SK-N-SH (cell line): Measurements from ENCODE around the gene CDC23. TPM values are rescaled to one million over a fixed set of nuclear protein-coding genes. Genes with fewer than 3 reads are reported as not detected.

Source experiments
- CTCF ChIA-PET: fragments of 300-600, 350-600 bp; formaldehyde crosslinking; extraction: SDS; loops from one replicate; lab custom pipeline; 2021; lab: Yijun Ruan, JAX
- POLR2A ChIA-PET: fragments of 350-600 bp; sonication (Branson Sonifier 250); formaldehyde crosslinking; extraction: SDS; loops from one replicate; lab custom pipeline; 2020; ENCODE audit warnings: antibody characterized with exemption, inconsistent platforms; lab: Yijun Ruan, JAX
- DNase-seq: peaks from one replicate; pipeline ENCODE4 v3.0.0; 2012
- H2AFZ ChIP-seq: fragments of 200-600 bp; sonication (generic); 2 replicates; pipeline ENCODE4 v1.8.1; 2016; ENCODE audit warnings: antibody characterized with exemption, mild to moderate bottlenecking, low read depth
- H3F3A ChIP-seq: fragments of 200-600 bp; sonication (generic); replicated peaks from 2 replicates; pipeline ENCODE3; 2016; ENCODE audit warnings: antibody characterized with exemption, mild to moderate bottlenecking; ENCODE audit not compliant: insufficient read depth
- H3K27ac ChIP-seq, 2 experiments: fragments of 200-500 bp in 1 of 2; fragments of 200-600 bp in 1 of 2; sonication (Bioruptor generic) in 1 of 2; sonication (generic), shearing (Covaris generic) in 1 of 2; 2 replicates each; pipeline versions ENCODE4 v1.5.1 to v1.6.1; 2014 to 2016; ENCODE audit warnings: low read depth in 2 of 2, inconsistent platforms in 1 of 2, low read length in 1 of 2, mild to moderate bottlenecking in 1 of 2, mixed read lengths in 1 of 2
- H3K27me3 ChIP-seq: fragments of 200-600 bp; sonication (generic), shearing (Covaris generic); 2 replicates; pipeline ENCODE4 v1.6.1; 2016; ENCODE audit warnings: mixed run types; ENCODE audit not compliant: insufficient read depth
- H3K36me3 ChIP-seq, 2 experiments: fragments of 200-500 bp in 1 of 2; fragments of 200-600 bp in 1 of 2; sonication (Bioruptor generic) in 1 of 2; sonication (generic) in 1 of 2; replicated peaks in 1 of 2; 2 replicates each; pipeline versions ENCODE3 to v1.5.1; 2014 to 2016; ENCODE audit warnings: low read length in 1 of 2, mild to moderate bottlenecking in 1 of 2; ENCODE audit not compliant: insufficient read depth in 2 of 2, control insufficient read depth in 1 of 2
- H3K4me1 ChIP-seq, 2 experiments: fragments of 200-500 bp in 1 of 2; fragments of 200-600 bp in 1 of 2; sonication (Bioruptor generic) in 1 of 2; sonication (generic), shearing (Covaris generic) in 1 of 2; 2 replicates each; pipeline versions ENCODE4 v1.5.1 to v1.6.1; 2014 to 2016; ENCODE audit warnings: low read depth in 1 of 2, low read length in 1 of 2, mixed run types in 1 of 2; ENCODE audit not compliant: insufficient read depth in 2 of 2, control insufficient read depth in 1 of 2
- H3K4me2 ChIP-seq: fragments of 200-600 bp; sonication (generic), shearing (Covaris generic); 2 replicates; pipeline ENCODE4 v1.6.1; 2017; ENCODE audit warnings: mixed run types
- H3K4me3 ChIP-seq, 2 experiments: fragments of 200-500 bp in 1 of 2; fragments of 200-600 bp in 1 of 2; sonication (Bioruptor generic) in 1 of 2; sonication (generic), shearing (Covaris generic) in 1 of 2; 2 replicates each; pipeline versions ENCODE4 v1.5.1 to v1.8.1; 2014 to 2016; ENCODE audit warnings: low read depth in 2 of 2, inconsistent platforms in 1 of 2, low read length in 1 of 2, mild to moderate bottlenecking in 1 of 2, mixed read lengths in 1 of 2, moderate library complexity in 1 of 2
- H3K79me2 ChIP-seq: fragments of 200-600 bp; sonication (generic); 2 replicates; pipeline ENCODE4 v1.8.1; 2017; ENCODE audit warnings: mild to moderate bottlenecking; ENCODE audit not compliant: insufficient read depth
- H3K9ac ChIP-seq: fragments of 200-600 bp; sonication (generic); 2 replicates; pipeline ENCODE4 v1.6.1; 2017; ENCODE audit warnings: mixed run types
- H3K9me2 ChIP-seq: fragments of 200-600 bp; sonication (generic); 2 replicates; pipeline ENCODE4 v1.6.1; 2017; ENCODE audit warnings: mixed run types
- H3K9me3 ChIP-seq: fragments of 200-600 bp; sonication (generic); 2 replicates; pipeline ENCODE4 v1.6.1; 2017; ENCODE audit warnings: mixed run types, mild to moderate bottlenecking, moderate library complexity
- H4K20me1 ChIP-seq: fragments of 200-600 bp; sonication (generic); 2 replicates; pipeline ENCODE4 v1.6.1; 2017; ENCODE audit warnings: mild to moderate bottlenecking, mixed run types; ENCODE audit not compliant: insufficient read depth
- CHD2 ChIP-seq: fragments of 150-350 bp; IDR thresholded peaks from 2 replicates; pipeline ENCODE4 v1.6.1; 2018; ENCODE audit warnings: low read length; ENCODE audit not compliant: partially characterized antibody
- ELF1 ChIP-seq: IDR thresholded peaks from 2 replicates; pipeline ENCODE4 v1.4.0; 2012
- EP300 ChIP-seq, 2 experiments: IDR thresholded peaks; 2 replicates each; pipeline versions ENCODE4 v1.4.0 to v1.6.1; 2012; ENCODE audit warnings: borderline replicate concordance in 1 of 2, low read depth in 1 of 2, low read length in 1 of 2
- FOXM1 ChIP-seq: IDR thresholded peaks from 2 replicates; pipeline ENCODE4 v1.4.0; 2012; ENCODE audit warnings: low read depth, mild to moderate bottlenecking
- GABPA ChIP-seq: IDR thresholded peaks from 2 replicates; pipeline ENCODE4 v1.4.0; 2012; ENCODE audit warnings: low read depth, mild to moderate bottlenecking
- JUND ChIP-seq: IDR thresholded peaks from 2 replicates; pipeline ENCODE4 v1.4.0; 2012
- NFIC ChIP-seq: IDR thresholded peaks from 2 replicates; pipeline ENCODE4 v1.4.0; 2012; ENCODE audit warnings: borderline replicate concordance
- RCOR1 ChIP-seq: fragments of 150-350 bp; IDR thresholded peaks from 2 replicates; pipeline ENCODE4 v1.6.1; 2017; ENCODE audit warnings: antibody characterized with exemption, low read length
- SIN3A ChIP-seq: IDR thresholded peaks from 2 replicates; pipeline ENCODE4 v1.6.1; 2012; ENCODE audit warnings: low read depth, mild to moderate bottlenecking, low read length, moderate library complexity, borderline replicate concordance
- SMC3 ChIP-seq: IDR thresholded peaks from 2 replicates; pipeline ENCODE4 v1.6.1; 2012; ENCODE audit warnings: low read depth, low read length, improper control_type of control experiment
- TAF1 ChIP-seq: IDR thresholded peaks from 2 replicates; pipeline ENCODE4 v1.6.1; 2012; ENCODE audit warnings: low read depth, mild to moderate bottlenecking, low read length, moderate library complexity, borderline replicate concordance
- TEAD4 ChIP-seq: IDR thresholded peaks from 2 replicates; pipeline ENCODE4 v1.4.0; 2012; ENCODE audit warnings: mild to moderate bottlenecking, borderline replicate concordance; ENCODE audit not compliant: insufficient read depth
- USF1 ChIP-seq: IDR thresholded peaks from 2 replicates; pipeline ENCODE4 v1.4.0; 2012; ENCODE audit warnings: low read depth, borderline replicate concordance
- WGBS: methylation state at CpG from one replicate; pipeline ENCODE4 v1.1.6; 2017; ENCODE audit warnings: low lambda C conversion rate; 5-methylcytosine and 5-hydroxymethylcytosine counted together
- polyA plus RNA-seq, 3 experiments: library from polyadenylated mRNA; depleted of rRNA; stranded (reverse); fragments of >200 nt; gene quantifications; 2 replicates each; pipeline ENCODE4 v1.2.3, GENCODE V29; 2012
- TF ChIP-seq, protein P1 (sequence below): fragments of 150-350 bp; IDR thresholded peaks from 2 replicates; pipeline ENCODE4 v1.6.1; 2016; ENCODE audit warnings: mild to moderate bottlenecking, low read depth, low read length
- TF ChIP-seq, protein P2 (sequence below): IDR thresholded peaks from 2 replicates; pipeline ENCODE4 v1.4.0; 2012; ENCODE audit warnings: low read depth

CDC23 gene
- polyA plus RNA-seq, 1 of the 3 experiments (the other 2 are of a cell fraction) = 20.2 TPM

- Histone ChIP-seq H3K27me3 (no peaks in the 10 kb centered on the region), H3K79me2 (peaks cover 83% of the 10 kb centered on the region), H3K4me3 (peak overlapping the region; percentile 81 to 90), H4K20me1 (peaks cover 6% of the 10 kb centered on the region; the same call in 1 of the 2 replicates), H3K36me3 (peaks cover 20 to 40% of the 10 kb centered on the region in 2 experiments), H3F3A (peaks cover 9% of the 10 kb centered on the region), H3K4me2 (peak overlapping the region; percentile 95), H3K9ac (peak overlapping the region; percentile 94), H2AFZ (peak overlapping the region; percentile 94), H3K9me3 (no peaks in the 10 kb centered on the region), H3K9me2 (no peaks in the 10 kb centered on the region), H3K4me1 (peaks cover 0 to 13% of the 10 kb centered on the region in 2 experiments; a peak in 2 of 4 replicates), H3K27ac (peak overlapping the region; percentile 86 to 97)
- CTCF ChIA-PET = interaction anchor here (1.0 to 2.0 kb wide), 7 partner anchors 11 to 326 kb away, joined by 3 to 7 read pairs (median 4); no protein-coding TSS in a partner anchor
- DNase-seq = peak; percentile 55
- TF ChIP-seq TEAD4 (no peak), SIN3A (no peak), TAF1 (peak; percentile 15; the same call in 1 of the 2 replicates)
- TF ChIP-seq, protein P1, sequence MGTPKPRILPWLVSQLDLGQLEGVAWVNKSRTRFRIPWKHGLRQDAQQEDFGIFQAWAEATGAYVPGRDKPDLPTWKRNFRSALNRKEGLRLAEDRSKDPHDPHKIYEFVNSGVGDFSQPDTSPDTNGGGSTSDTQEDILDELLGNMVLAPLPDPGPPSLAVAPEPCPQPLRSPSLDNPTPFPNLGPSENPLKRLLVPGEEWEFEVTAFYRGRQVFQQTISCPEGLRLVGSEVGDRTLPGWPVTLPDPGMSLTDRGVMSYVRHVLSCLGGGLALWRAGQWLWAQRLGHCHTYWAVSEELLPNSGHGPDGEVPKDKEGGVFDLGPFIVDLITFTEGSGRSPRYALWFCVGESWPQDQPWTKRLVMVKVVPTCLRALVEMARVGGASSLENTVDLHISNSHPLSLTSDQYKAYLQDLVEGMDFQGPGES = no peak
- POLR2A ChIA-PET = interaction anchor here (0.5 to 1.2 kb wide), 5 partner anchors 10 to 1163 kb away, joined by 3 to 4 read pairs (median 4); partner anchors contain the start of genes KDM3B and PAIP2
- WGBS = under 1% methylated on average over 13 of the region's 16 CpGs
These were observed 35.1 kb downstream of the CDC23 start for GRCh38 chr5:138177941-138178515.

DNA sequence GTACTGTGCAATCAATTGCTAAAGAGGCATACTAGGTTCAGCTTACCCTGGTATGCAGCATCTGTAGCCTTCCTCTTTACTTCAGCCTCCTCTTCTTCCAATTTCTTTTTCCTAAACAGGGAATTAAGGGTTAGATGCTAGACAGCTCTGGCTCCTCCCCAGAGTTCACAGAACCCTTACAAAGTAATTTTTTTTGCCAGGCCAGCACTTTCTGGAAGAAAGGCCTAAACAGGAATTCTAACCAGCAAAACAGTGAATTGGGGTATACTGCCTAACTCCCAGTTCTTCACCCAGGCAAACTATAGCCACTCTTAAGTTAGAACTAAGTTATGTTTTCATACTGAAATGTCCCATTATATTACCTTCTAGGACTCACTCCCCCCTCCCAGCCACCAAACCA lies 42.8 kb downstream of the CDC23 start:
- Histone ChIP-seq H3K36me3 (peaks cover 64 to 88% of the 10 kb centered on the region in 2 experiments), H3K79me2 (peaks cover 38% of the 10 kb centered on the region), H3K9me2 (no peaks in the 10 kb centered on the region), H3F3A (no peaks in the 10 kb centered on the region), H3K27ac (no peak overlapping the region), H3K4me1 (no peaks in the 10 kb centered on the region), H3K4me3 (no peak overlapping the region), H3K4me2 (no peak overlapping the region), H4K20me1 (no peaks in the 10 kb centered on the region), H3K27me3 (no peaks in the 10 kb centered on the region), H3K9me3 (no peaks in the 10 kb centered on the region), H2AFZ (no peak overlapping the region)
- ChIA-PET POLR2A (no interaction called here), CTCF (interaction anchor here (0.8 to 2.0 kb wide), 4 partner anchors 10 to 134 kb away, joined by 3 to 5 read pairs (median 4); no protein-coding TSS in a partner anchor)
- DNase-seq = no peak
- TF ChIP-seq, protein P2, sequence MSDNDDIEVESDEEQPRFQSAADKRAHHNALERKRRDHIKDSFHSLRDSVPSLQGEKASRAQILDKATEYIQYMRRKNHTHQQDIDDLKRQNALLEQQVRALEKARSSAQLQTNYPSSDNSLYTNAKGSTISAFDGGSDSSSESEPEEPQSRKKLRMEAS = no peak
- TF ChIP-seq GABPA = no peak
- TF ChIP-seq, protein P1 = no peak
- no peak for TF ChIP-seq CHD2
- no peak for TF ChIP-seq JUND
- no peak for TF ChIP-seq EP300 (IDR thresholded peaks at IDR 0.05; ENCODE audit: borderline replicate concordance in 1 of 2, low read depth in 1 of 2, low read length in 1 of 2)
- TF ChIP-seq NFIC = no peak
- no peak for TF ChIP-seq FOXM1
- TF ChIP-seq RCOR1 = no peak
- TF ChIP-seq USF1 = no peak
- TF ChIP-seq SIN3A = no peak
- no peak for TF ChIP-seq ELF1
- no peak for TF ChIP-seq SMC3
- TF ChIP-seq TEAD4 = no peak
- TF ChIP-seq, all 33 proteins: peak for 0
- no peak overlapping the region for H3K9ac ChIP-seq
